ENCODE data around the gene OR3A1.
"Not testable (repeated sequence)": the region's sequence is repeated elsewhere in the genome, so short reads cannot be mapped to it uniquely, and the experiment has no call there.

Gene OR3A1

GRCh38 chr17:3298260-3298659 is at the start of gene OR3A1:
OR3A1 (minus strand) TSS chr17:3298360; CDS start chr17:3292582, 5,778 bp downstream.
- DNase-seq (ENCODE audit: low read depth in 2 of 2), result no peak

- not testable (repeated sequence) for DNase-seq (ENCODE audit: low read depth in 2 of 2)
These were observed 44.6 kb upstream of the OR3A1 start for GRCh38 chr17:3342782-3343181.

- no peak for DNase-seq (ENCODE audit: low read depth in 2 of 2)
These were observed 37.7 kb upstream of the OR3A1 start for GRCh38 chr17:3335876-3336275.

GRCh38 chr17:3318336-3318735 is 20.2 kb upstream of the OR3A1 start:
- no peak for DNase-seq (ENCODE audit: low read depth in 2 of 2)

- DNase-seq (ENCODE audit: low read depth in 2 of 2), result no peak
These were observed 18.7 kb upstream of the OR3A1 start for GRCh38 chr17:3316836-3317235.

- DNase-seq (ENCODE audit: low read depth in 2 of 2), result no peak
These were observed 10.4 kb upstream of the OR3A1 start for GRCh38 chr17:3308603-3309002.

GRCh38 chr17:3295632-3296031 is 2.5 kb downstream of the OR3A1 start:
- DNase-seq (ENCODE audit: low read depth in 2 of 2), result no peak

GRCh38 chr17:3293548-3293947 is 4.6 kb downstream of the OR3A1 start:
- not testable (repeated sequence) for DNase-seq (ENCODE audit: low read depth in 2 of 2)

GRCh38 chr17:3282901-3283300 is 15.3 kb downstream of the OR3A1 start:
- DNase-seq (ENCODE audit: low read depth in 2 of 2), result no peak

- no peak for DNase-seq (ENCODE audit: low read depth in 2 of 2)
These were observed 22.0 kb downstream of the OR3A1 start for GRCh38 chr17:3276126-3276525.

GRCh38 chr17:3271072-3271848 is 26.9 kb downstream of the OR3A1 start:
- DNase-seq (ENCODE audit: low read depth in 2 of 2), result no peak

GRCh38 chr17:3260600-3260999 is 37.6 kb downstream of the OR3A1 start:
- DNase-seq (ENCODE audit: low read depth in 2 of 2), result no peak

- no peak for DNase-seq (ENCODE audit: low read depth in 2 of 2)
These were observed 38.0 kb downstream of the OR3A1 start for GRCh38 chr17:3260163-3260562.

GRCh38 chr17:3256575-3256974 is 41.6 kb downstream of the OR3A1 start:
- no peak for DNase-seq (ENCODE audit: low read depth in 2 of 2)

- DNase-seq (ENCODE audit: low read depth in 2 of 2), result not testable (repeated sequence)
These were observed 49.1 kb downstream of the OR3A1 start for GRCh38 chr17:3249013-3249412.

GRCh38 chr17:3244841-3245240 is 53.3 kb downstream of the OR3A1 start:
- not testable (repeated sequence) for DNase-seq (ENCODE audit: low read depth in 2 of 2)

GRCh38 chr17:3241044-3241443 is 57.1 kb downstream of the OR3A1 start:
- not testable (repeated sequence) for DNase-seq (ENCODE audit: low read depth in 2 of 2)

Measured in stimulated activated CD8-positive, alpha-beta memory T cell treated with anti-CD3 and anti-CD28 coated beads, Interleukin-7, amount 100 ng/mL, for 1 hour (primary cell).